Activated CD4-positive, alpha-beta T cell treated with anti-CD3 and anti-CD28 coated beads for 1 hour (primary cell): ENCODE data around the gene CIPC.

Experiments used
- DNase-seq: peaks from one replicate; pipeline ENCODE4 v3.0.0-alpha.2; 2020

The CIPC gene, protein sequence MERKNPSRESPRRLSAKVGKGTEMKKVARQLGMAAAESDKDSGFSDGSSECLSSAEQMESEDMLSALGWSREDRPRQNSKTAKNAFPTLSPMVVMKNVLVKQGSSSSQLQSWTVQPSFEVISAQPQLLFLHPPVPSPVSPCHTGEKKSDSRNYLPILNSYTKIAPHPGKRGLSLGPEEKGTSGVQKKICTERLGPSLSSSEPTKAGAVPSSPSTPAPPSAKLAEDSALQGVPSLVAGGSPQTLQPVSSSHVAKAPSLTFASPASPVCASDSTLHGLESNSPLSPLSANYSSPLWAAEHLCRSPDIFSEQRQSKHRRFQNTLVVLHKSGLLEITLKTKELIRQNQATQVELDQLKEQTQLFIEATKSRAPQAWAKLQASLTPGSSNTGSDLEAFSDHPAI

DNA sequence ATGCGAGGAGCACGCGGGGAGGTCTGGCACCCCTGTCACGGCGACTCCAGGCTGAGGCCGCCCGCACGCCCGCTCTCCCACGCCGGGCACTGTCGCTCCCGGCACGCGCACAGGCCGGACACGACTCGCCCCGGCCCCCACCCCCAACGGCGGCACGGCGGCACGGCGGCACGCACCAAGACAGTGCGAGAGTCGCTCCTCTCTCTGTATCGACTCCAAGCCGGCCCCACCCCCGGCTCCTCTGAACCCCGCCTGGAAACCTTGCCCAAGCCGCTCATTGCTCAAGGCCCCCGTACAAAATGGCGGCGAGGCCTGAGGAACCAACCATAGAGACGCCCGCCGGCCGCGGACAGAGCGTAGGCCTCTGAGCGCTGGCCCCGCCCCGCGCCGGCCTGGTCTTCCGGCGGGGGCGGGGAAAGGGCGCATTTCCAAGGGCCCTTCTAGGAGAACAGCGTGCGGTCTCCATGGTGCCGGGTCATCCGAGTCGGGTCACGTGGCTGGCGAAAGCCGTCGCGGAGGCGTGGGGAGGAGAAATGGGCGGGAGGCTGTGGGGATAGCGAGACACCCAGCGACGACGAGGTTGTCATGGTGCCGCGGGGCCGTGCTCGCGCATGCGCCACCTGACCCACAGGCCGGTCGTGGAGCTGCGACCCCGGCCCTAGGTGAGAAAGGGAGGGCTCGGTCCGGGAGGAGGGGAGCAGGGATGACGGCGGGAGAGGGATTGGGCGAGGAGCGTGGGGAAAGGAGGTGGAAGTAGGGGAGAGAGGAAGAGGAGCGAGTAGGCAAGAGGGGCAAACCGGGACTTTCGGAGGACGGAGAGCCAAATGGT, at the start of gene CIPC:
CIPC (plus strand) TSS at position 559 of the 829 bp plus-strand sequence. CDS start 7,451 bp downstream, outside the sequence.
- DNase-seq = peak; percentile 99

DNA sequence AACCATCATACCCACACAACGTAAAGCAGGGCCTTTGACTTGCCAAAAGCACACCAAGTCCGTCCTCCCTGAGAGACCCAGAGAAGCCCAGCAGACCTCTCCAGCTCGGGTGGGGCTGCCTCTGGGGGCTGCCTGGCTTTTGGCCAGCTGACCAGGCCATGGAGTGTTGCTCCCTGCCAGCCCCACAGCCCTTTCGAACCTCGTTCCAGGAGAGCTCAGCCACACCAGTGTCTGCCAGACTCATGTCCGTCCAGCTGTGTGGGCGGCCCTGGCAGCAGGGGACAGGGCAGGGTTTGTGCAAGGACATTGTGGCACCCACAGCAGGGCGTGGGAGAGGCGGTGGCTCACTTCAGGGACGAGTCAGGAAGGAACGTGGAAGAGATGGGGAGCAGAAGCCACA, 46.9 kb upstream of the CIPC start:
- no peak for DNase-seq

DNA sequence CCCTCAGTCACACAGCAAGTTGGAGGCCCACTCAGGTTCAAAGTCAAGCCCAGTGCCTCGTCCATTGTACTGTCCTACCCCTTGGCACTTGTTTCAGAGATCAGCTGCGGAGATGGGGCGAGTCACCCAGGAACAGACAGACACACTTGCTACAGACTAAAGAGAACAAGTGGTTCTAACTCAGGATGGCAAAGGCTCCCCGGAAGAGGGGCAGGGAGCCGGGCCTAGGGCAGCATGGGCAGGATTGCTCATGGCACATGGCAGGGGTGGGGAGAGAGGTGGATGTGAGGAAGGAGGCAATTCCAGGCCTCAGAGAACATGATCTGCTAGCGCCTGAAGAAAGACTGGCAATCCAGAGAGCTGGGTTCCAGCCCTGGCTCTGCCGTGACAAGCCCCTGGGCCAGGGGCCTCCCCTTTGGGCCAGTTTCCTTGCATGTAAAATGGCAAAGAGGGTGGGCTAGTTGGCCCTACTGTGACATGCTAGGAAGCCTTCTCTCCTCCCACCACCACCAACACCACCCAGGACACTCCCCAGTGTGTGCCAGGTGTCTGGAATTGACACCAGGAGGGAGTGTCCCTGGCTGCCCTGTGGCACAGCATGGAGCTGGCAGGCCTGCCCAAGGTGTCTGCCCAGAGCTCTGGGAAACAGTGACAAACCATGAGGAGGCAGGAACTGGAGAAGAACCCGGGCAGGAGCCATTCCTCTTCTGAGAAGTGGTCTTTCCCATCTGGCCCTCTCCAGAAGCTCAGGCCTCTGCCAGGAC, 45.6 kb upstream of the CIPC start:
- DNase-seq = no peak

DNA sequence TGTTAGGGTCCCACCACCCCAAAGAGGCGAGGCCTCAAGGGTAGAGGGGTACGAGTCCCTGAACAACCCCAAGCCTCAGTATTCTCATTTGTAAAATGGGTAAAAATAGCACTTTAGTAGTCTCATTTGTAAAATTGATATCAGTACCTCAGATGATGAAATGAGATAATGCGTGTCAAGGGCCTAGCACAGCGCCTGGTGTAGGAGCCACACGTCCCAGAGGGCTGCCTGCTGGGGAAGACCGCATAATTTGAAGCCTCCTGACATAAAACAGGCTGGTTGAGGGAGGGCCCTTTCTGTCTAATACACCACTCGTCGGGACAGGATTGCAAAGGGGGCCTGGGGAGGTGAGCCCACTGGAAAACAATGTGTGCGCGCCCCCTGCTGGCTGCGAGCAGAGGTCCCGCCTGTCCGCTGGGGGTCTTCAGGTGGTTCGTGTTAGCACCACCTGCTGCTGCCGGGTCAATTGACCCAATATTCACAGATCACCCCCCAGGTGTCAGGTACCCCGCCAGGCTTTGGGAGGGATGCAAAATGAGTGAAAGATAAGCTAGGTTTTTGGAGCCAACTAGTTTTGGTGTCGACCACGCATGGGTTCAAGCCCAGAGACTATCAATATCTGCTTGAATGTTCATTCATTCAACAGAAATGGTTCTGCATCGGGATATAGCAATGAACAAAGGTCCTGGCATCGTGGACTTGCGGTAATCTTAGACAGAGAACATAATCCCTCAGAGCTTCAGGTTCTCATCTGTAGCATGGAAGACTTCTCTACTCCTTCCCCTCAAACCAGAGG, 44.8 kb upstream of the CIPC start:
- DNase-seq = peak; percentile 73

DNA sequence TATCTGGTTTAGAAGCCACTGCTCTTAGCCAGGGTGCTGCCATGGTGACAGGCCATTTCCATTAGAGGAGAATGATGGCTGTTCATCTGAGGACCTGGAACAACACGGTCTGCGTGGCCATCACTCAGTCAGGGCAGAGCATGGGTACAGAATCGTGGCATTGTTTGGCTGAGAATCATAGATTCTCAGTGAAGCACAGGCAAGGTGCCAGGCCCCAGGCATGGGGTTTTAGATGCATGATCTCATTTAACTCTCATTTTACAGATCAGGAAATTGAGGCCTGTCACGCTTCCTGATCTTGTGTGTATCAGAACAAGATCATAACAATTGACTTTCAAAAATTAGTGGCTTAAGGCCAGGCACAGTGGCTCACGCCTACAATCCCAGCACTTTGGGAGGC, 42.8 kb upstream of the CIPC start:
- no peak for DNase-seq

DNA sequence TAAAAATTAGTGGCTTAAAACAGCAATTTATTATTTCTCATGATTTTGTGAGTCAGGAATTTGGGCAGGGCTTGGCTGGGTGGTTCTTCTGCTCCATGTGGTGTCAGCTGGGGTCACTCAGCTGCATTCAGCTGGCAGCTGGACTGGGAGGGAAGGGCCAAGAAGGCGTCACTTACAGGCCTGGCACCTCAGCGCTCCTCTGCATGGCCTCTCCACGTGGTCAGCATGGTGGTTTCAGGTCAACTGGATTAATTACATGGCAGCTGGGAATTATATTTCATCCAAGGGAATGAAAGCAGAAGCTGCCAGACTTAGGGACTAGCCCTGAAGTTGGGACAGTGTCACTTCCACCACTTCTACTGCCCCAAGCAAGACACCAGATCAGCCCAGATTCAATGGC, 42.1 kb upstream of the CIPC start:
- no peak for DNase-seq

DNA sequence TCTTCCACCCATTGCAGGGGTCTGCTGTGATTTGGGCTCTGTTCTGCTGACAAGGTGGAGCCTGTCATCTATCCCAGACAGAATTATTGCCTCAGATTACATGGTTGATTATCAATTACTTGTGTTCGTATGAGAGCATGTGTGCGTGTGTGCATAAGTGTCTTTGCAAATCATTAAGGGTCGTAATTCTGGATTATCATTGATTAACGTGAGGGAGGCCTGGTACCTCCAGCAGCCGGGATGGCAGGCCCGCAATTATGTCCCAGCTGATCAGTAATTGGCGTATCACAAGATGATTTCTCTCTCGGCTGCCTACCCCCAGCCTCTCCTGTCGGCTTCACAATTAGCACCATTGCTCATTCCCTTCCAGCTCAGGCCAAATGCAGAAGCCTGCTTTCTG, 39.9 kb upstream of the CIPC start:
- DNase-seq = no peak

DNA sequence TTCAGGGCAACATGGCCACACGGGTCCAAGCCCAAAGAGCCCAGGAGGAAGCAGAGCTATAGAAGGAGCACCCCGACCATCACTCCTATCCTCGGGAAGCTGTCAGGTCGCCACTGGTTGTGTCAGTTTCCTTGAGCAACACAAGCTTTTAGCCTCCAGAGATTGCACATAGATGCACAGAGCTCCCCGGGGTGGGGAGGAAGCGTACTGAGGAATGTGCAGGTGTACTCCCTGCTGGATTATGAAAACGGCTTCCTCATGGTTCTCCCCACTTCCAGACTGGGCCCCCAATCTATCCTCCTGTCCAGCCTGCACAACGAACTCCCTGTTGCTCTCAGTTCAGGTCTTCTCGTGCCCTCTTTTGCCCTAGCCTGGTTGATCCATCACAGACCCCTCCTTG, 39.3 kb upstream of the CIPC start:
- no peak for DNase-seq

DNA sequence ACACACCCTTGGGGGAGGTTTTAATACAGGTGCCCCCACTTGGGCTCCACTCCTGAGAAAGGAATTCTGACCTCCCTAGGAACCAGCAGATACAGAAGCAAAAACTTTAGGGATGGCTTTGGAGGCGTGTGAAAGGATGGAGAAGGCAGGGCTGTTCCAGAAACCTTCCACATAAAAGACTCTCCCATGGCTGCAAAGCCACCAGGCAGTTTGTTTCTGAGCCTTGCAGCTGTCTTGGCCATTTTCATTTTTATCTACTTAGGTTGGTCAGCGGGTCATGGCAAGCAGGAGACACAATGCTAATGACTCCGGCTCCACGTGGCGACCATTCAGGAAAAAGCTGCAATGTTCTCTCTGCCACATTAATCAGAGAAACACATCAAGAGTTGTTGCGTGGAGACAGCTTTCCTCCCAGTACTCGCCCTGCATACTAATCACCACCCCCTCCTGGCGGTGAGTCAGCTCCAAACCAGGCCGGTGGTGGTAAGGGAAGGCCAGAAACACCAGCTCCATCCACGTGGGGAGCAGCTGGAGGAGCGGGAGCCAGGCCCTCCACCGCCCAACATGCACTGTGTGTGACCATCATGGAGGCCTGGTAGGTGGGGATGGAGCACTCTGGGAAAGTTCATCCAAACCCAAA, 38.7 kb upstream of the CIPC start:
- DNase-seq = no peak

DNA sequence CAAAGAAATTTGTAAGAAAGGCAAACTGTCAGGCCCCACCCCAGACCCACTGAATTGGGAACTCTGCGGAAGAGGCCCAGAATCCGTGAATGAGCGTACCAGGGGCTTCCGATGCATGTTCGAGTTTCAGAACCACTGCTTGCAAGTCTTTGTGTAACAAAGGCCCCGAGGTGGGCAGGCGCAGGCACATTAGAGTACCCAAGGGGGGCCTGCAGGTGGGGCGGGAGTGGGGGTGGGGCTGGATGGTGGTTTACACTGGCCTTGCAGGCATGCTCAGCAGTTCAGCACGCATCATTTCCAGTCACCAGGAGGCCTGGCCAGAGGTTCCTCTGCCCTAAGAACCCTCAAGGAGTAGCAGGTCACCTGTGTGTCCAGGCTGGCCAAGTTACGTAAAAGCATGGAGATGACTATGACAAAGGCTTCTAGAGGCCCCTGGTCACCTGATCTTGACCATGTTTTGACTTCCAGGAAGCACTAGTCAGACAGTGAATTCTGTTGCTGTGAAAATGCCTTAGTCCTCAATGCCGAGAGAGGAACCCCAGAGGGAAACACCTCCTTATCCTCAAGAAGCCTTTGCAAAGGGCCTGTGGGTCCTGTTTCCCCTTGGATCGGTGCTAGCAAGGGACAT, 36.3 kb upstream of the CIPC start:
- DNase-seq = no peak

DNA sequence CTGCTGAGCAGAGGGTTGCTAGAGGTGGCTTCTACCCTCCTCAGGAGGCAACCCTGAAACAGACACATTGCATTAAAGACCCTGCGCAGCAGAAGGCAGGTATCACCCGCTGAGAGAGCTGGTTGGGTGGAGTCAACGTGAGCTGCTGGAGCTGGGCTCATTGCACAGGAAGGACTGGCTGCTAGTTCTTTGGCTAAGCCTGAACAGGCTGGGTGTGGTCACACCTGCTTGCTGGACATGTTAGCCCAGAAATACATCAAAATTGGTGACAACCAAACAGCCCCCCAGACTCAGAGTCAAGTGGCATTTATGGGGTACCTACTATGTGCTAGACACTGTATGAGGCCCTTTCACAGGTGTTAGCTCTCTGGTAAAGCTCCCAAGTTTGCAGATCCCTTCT, 35.8 kb upstream of the CIPC start:
- DNase-seq = no peak

DNA sequence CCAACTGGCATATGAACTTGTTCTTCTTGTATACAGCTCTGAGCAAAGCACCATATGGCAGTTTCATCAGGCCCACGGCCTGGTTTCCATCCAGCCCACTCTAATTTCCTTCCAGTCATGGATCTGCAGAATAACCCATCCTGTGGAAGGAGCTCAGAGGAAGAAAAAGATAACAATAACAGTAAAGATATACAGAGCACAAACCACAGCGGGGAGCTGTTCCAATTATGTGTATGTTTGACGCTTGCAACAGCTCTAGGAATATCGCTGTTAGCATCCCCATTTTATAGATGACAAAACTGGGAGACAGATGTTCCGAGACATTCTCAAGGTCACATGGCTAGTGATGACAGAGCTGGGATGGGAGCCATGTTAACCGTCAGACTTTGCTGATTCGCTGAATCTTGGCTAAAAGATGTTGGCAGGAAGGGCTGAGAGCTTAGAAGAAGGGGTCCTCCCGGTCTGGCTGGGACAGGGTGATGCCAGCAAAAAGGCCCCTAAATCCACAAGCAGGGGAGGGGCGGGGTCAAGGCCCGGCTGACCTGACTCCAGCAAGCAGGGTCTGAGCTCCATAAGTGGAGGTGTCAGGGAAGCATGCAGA, 34.4 kb upstream of the CIPC start:
- DNase-seq = no peak

DNA sequence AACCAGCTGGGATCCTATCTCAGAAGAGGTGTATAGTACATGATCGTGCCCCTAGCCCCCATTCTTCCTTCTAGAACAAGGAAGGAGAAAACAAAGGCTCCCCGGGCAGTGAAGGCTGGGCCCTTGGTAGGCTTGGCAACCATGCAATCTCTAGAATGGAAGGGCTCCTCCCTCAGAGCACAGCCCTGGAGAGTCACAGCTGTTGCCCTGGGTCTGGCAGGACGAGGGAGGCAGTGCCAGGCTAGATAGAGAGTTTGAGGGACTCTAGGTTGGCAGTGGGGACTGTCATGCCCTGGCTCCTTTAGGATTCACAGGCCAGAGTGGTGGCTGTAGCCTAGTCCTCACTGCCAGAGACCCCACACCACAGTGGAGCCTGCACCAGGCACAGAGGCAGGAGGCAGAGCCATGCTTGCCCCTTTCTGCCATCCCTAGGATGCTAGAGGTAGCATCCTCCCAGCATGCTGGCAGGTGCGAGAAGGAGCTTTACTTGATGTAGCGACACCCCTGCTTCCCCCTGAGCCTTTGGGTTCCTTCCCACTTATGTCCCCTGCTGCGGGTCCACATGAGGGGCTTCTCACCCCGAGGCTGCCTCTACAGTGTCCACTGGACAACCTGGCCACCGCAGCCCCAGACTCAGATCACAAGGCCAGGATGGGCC, 33.4 kb upstream of the CIPC start:
- DNase-seq = no peak

DNA sequence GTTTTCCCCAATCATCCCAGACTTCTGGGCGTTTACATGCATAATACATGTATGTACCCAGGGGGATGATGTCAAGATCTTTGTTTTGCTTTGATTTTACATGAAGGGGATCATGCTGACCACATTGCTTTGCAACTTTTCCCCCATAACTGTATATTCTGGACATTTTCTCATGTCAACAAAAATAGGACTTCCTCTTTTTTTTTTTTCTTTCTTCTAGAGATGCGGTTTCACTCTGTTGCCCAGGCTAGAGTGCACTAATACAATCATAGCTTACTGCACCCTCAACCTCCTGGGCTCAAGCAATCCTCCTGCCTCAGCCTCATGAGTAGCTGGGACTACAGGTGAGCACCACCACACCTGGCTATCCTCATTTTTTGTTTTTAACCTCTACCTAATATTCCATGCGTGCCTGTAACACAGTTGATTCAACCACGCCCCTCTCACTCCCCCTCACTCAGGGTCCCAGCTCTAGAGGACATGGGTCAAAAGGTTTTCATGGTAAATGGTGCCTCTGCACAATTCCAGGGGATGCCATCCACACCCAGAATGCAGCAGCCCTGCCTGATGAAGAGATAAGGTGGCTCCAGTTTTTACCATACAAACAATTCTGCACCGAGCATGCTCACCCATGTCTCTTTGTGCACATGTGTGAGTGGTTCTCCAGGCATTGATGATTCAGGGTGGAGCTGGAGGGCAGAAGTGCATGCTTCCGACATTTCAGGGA, 32.0 kb upstream of the CIPC start:
- DNase-seq = no peak

DNA sequence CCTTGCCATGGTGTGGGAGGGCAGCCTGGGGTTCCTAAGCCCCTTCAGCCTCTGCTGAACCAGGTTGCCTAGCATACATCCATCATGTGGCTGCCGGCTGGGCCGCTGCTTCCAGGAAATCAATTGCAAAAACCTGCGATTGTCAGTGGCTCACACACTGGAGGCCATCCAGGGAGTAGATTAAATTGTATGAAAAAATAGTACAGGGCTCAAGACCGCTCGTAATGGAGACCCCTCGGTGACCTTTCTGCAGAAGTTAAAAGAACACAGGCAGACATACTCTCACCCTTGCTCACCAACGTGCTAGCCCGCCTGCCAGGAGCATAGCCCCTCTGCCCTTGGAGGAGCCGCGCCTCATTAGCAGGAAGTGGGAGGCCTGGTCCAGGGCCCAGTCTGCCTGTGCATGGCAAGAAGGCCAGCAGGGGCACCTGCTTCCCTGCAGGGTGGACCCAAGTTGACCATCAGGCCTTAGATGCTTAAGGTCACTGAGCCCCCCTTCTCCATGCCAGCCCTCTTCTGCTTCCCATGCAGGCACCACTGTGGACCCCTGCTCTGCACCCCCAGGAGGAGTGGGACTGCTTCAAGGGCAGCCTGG, 31.4 kb upstream of the CIPC start:
- DNase-seq = no peak

DNA sequence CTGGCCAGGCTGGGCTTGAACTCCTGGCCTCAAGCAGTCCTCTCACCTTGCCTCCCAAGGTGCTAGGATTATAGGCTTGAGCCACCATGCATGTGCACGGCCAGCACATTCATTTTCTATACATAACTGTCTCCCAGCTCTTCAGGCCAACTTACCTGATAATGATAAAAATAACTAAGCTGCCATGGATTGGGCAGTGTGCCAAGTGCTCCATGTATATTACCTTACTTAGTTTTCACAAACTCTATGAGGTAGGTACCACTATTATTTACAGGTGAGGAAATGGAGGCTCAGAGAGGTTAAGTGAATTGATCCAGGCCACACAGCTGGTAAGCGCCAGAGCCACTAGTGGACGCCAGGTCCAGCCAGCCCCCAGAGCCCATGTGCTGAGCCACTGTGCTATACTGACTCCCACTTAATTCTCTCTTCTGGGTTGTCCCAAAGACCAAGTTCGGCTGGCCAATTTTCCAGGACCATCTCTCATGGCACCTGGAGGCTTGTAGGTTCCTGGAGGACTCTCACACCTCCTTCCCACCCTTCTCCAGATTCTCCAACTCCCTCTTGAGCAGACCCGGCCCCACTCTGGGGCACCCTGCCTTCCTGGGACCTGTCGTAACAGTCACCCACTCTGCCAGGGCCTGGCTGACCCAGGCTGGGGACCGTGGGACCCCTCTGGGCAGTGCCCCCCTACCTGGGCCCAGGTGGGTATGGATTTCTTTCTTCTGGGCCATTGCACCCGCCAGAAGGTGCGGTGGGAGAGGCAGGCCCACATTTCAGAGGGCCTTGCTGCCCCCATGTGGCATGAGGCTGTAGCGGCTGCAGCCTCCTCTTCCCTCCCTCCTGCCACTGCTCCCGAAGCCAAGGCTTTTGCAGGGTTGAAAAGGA, 30.2 kb upstream of the CIPC start:
- peak; percentile 42 for DNase-seq

DNA sequence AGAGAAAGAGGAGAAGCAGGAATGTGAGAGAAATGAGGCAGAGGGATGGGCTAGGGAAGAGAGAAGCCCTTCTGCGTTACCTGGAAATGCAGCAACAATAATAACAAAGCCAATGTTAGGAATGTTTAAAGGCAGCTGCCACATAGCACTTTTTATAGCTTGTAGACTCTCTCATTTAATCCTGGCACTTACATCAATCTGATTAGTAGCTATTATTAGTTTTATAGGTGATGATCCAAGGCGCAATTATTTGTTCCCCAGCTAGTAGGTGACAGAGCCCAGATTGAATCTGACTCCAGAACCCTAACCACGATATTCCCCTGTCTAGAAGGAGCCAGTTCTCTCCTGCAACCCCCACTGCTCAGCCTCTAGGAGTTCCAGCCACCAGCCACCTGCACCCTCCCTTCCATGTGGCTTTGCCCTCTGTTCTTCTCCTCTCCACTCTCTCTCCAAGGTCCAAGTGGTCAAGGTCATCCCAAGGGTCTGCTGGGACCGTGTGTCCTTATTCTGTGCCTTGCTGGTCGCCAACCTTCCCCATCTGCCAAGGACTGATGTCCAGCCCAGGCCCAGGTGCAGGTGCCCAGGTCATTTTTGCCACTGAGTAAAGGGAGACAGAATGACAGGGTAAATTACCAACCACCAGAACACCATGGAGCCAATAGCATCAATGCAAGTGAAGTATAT, 29.4 kb upstream of the CIPC start:
- no peak for DNase-seq

DNA sequence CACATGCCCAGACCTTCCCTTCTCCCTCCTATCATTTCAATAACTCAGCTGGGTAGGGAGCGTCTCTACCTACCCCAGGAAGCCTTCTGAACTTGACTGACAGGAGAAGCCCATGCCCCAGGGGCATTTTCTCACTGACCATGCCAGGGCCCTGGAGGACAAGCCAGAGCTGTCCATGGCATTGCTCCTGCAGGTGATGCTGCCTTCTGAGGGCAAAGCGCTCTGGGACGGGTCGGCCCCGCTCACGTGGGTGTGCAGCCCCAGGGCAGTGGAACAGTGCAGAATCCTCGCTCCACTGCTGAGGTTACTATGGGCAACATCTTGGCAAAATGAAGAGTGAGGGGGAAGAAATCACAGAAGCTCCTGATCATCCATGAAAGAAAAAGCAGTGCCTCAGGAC, 28.5 kb upstream of the CIPC start:
- no peak for DNase-seq
